Chondrocyte (in vitro differentiated cells): Measurements from ENCODE around the gene TUFT1. TPM values are rescaled to one million over a fixed set of nuclear protein-coding genes. Genes with fewer than 3 reads are reported as not detected.
"Not testable (repeated sequence)": the region's sequence is repeated elsewhere in the genome, so short reads cannot be mapped to it uniquely, and the experiment has no call there.

Experiments used
- DNase-seq: peaks from one replicate; pipeline ENCODE4 v3.0.0; 2021; ENCODE audit warnings: mixed read lengths, low spot score
- H3K27ac Mint-ChIP-seq: one replicate; pipeline ENCODE4 v1.8.0; 2021; ENCODE audit warnings: mild to moderate bottlenecking, moderate library complexity, mixed read lengths; ENCODE audit not compliant: unreplicated experiment
- H3K27me3 Mint-ChIP-seq: 2 replicates; pipeline ENCODE4 v1.8.0; 2021; ENCODE audit warnings: low read depth, mixed read lengths
- H3K36me3 Mint-ChIP-seq: 2 replicates; pipeline ENCODE4 v1.8.0; 2021; ENCODE audit warnings: low read depth, mixed read lengths
- H3K4me1 Mint-ChIP-seq: 2 replicates; pipeline ENCODE4 v1.8.0; 2021; ENCODE audit warnings: low read depth, mild to moderate bottlenecking, mixed read lengths
- H3K4me3 Mint-ChIP-seq: one replicate; pipeline ENCODE4 v1.8.0; 2021; ENCODE audit warnings: mild to moderate bottlenecking, moderate library complexity, mixed read lengths; ENCODE audit not compliant: unreplicated experiment
- H3K9me3 Mint-ChIP-seq: 2 replicates; pipeline ENCODE4 v1.8.0; 2021; ENCODE audit warnings: low read depth, mixed read lengths
- total RNA-seq: library from RNA; stranded (reverse); gene quantifications from 3 replicates; pipeline ENCODE4 v1.2.1, GENCODE V29; 2021
- TF ChIP-seq, protein P1 (sequence below): fragments of 200-600 bp; sonication (generic); IDR thresholded peaks from 2 replicates; pipeline ENCODE4 v1.5.0; 2021; ENCODE audit warnings: antibody characterized with exemption, mild to moderate bottlenecking, moderate library complexity

TUFT1 gene
- total RNA-seq, 1 donor from 2014 or later, result 33.0 TPM

DNA sequence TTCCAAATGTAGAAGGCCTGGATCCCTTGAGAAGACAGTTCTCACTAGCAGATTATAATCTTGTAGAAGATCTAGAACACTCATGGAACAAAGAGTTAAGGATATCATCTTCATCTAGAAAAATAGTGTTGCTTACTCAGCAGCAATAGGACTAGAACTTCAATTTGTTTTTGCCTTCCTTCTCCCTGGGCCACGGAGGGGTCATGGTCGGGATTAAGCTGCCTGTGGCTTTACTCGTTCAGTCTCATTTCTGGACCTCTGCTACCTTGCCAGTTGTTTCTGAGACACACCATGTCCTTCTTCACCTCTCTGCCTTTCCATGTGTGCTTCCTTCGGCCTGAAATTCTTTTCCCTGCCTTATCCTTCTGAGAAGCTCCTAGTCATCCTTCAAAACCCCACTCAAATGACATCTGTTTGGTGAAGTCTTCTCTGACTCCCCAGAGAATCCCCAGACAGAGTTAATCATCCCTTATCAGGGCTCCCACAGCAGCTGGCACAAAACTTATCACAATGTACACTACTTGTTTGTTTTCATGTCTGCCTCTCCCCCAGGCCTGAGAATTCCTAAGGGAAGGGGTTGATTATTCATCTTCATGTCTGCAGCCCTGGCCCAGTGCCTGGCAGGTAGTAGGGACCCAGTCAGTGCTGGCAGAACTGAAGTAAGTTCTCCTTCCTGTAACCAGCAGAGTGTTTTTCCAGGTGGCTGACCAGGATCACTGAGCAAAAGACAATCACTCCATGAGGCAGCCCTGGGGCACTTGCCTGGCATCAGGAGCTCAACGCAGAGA, 56.3 kb downstream of the TUFT1 start:
- Mint-ChIP-seq H3K27me3 (no peaks in the 10 kb centered on the region), H3K9me3 (peaks cover 3% of the 10 kb centered on the region), H3K36me3 (no peaks in the 10 kb centered on the region), H3K4me3 (no peak overlapping the region), H3K4me1 (peaks cover 20% of the 10 kb centered on the region), H3K27ac (peak overlapping the region; percentile 77)
- TF ChIP-seq, protein P1, sequence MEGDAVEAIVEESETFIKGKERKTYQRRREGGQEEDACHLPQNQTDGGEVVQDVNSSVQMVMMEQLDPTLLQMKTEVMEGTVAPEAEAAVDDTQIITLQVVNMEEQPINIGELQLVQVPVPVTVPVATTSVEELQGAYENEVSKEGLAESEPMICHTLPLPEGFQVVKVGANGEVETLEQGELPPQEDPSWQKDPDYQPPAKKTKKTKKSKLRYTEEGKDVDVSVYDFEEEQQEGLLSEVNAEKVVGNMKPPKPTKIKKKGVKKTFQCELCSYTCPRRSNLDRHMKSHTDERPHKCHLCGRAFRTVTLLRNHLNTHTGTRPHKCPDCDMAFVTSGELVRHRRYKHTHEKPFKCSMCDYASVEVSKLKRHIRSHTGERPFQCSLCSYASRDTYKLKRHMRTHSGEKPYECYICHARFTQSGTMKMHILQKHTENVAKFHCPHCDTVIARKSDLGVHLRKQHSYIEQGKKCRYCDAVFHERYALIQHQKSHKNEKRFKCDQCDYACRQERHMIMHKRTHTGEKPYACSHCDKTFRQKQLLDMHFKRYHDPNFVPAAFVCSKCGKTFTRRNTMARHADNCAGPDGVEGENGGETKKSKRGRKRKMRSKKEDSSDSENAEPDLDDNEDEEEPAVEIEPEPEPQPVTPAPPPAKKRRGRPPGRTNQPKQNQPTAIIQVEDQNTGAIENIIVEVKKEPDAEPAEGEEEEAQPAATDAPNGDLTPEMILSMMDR, result no peak
- no peak for DNase-seq

DNA sequence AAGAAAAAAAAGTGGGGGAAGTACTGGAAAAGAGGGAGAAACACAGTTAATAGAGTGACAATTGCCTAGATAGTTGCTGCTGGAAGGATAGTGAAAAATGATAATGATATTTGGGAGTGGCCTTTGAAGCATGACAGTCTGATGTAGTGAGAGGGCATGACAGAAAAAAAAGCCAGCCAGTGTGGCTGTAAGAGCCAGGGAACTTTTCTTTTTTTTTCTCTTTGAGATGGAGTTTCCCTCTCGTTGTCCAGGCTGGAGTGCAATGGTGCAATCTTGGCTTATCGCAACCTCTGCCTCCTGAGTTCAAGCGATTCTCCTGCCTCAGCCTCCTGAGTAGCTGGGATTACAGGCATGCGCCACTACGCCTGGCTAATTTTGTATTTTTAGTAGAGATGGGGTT, 62.4 kb downstream of the TUFT1 start:
- H3K36me3 Mint-ChIP-seq, H3K9me3 Mint-ChIP-seq, DNase-seq, H3K4me1 Mint-ChIP-seq, H3K27me3 Mint-ChIP-seq, H3K4me3 Mint-ChIP-seq, H3K27ac Mint-ChIP-seq: not testable (repeated sequence)

DNA sequence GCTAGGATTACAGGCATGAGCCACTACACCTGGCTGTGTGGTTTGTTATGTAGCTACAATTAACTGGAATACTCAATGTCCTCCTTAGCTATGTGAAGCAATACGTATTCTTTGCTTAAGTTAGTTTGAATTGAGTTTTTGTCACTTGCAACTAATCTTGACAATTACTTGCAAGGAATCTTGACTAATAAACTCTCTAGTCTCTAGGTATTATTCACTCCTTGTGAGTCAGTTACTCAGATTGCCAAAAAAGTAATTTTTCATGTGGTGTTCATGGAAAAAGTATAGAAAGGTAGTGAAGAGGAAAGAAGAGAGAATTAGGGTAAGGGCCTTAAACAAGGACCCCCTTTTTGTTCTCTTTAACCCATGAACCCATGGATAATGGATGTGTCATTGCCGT, 64.2 kb downstream of the TUFT1 start:
- peaks cover 10% of the 10 kb centered on the region for H3K4me1 Mint-ChIP-seq
- H3K36me3 Mint-ChIP-seq, result no peaks in the 10 kb centered on the region
- TF ChIP-seq, protein P1, result no peak
- H3K4me3 Mint-ChIP-seq, result no peak overlapping the region
- H3K27me3 Mint-ChIP-seq, result no peaks in the 10 kb centered on the region
- no peak for DNase-seq
- no peaks in the 10 kb centered on the region for H3K9me3 Mint-ChIP-seq
- no peak overlapping the region for H3K27ac Mint-ChIP-seq

DNA sequence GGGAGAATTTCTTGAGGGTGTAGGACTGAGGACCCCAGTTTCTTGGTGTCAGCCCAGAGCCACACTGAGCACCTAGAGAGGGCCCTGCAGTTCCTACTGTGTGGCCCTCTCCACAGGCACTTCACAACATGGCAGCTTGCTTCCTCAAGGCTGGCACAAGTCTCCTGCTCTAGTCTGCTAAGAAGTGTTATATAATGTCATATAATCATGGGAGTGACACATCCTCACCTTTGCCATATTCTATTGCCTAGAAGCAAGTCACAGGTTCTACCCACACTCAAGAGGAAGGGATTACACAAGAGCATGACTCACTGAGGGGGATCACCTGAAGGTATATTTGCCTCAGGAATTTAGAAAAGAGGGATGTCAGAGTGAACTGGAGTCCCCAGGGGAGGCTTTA, 66.3 kb downstream of the TUFT1 start:
- Mint-ChIP-seq H3K36me3 (no peaks in the 10 kb centered on the region), H3K27ac (no peak overlapping the region)

DNA sequence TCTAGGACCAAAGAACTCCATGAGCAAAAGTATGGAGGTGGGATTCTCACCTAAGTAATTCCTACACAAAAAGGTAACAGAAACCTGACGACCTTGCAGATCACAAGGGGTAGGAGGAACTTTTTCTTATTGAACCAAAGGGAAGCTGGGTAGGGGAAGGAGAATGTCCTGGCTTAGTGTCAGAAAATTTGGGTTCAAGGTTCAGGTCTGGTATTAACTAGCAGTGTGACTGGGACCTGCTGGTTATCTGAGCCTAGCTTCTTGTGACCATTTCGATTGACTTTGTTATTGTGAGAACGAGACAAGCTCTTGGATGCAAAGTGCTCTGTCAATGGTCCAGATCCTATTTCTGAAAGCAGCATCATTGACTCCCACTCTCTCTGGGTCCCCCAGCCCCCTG, 66.7 kb downstream of the TUFT1 start:
- no peak overlapping the region for H3K4me3 Mint-ChIP-seq
- H3K27me3 Mint-ChIP-seq, result no peaks in the 10 kb centered on the region
- H3K36me3 Mint-ChIP-seq, result no peaks in the 10 kb centered on the region
- DNase-seq, result no peak
- peaks cover 18% of the 10 kb centered on the region for H3K4me1 Mint-ChIP-seq
- TF ChIP-seq, protein P1, result no peak
- no peak overlapping the region for H3K27ac Mint-ChIP-seq
- H3K9me3 Mint-ChIP-seq, result no peaks in the 10 kb centered on the region

More for the DNA sequence above, 66.3 kb downstream of the TUFT1 start:
- TF ChIP-seq, protein P1, result no peak
- no peaks in the 10 kb centered on the region for H3K9me3 Mint-ChIP-seq
- no peak for DNase-seq
- no peaks in the 10 kb centered on the region for H3K27me3 Mint-ChIP-seq
- no peak overlapping the region for H3K4me3 Mint-ChIP-seq
- peaks cover 14% of the 10 kb centered on the region for H3K4me1 Mint-ChIP-seq

DNA sequence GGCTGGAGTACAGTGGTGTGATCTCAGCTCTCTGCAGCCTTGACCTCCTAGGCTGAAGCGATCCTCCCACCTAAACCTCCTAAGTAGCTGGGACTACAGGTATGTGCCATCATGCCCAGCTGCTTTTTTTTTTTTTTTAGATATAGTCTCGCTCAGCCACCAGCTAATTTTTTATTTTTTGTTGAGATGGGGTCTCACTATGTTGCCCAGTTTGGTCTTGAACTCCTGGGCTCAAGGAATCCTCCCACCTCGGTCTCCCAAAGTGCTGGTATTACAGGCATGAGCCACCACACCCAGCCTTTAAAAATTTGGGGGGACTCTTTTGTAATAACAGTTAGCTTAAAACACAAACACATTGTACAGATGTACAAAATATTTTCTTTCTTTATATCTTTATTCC, 70.0 kb downstream of the TUFT1 start:
- no peaks in the 10 kb centered on the region for H3K9me3 Mint-ChIP-seq
- H3K4me1 Mint-ChIP-seq, result peaks cover 35% of the 10 kb centered on the region

More for the DNA sequence above, 70.0 kb downstream of the TUFT1 start:
- no peak overlapping the region for H3K4me3 Mint-ChIP-seq
- no peak overlapping the region for H3K27ac Mint-ChIP-seq
- H3K36me3 Mint-ChIP-seq, result peaks cover 1% of the 10 kb centered on the region
- no peaks in the 10 kb centered on the region for H3K27me3 Mint-ChIP-seq
- TF ChIP-seq, protein P1, result no peak
- DNase-seq, result no peak
